ENCODE data around the gene AJAP1.

- TF ChIP-seq SP1 (IDR thresholded peaks at IDR 0.05) (no peak), PKNOX1 (IDR thresholded peaks at IDR 0.05) (no peak), BHLHE40 (IDR thresholded peaks at IDR 0.05; ENCODE audit: borderline replicate concordance) (no peak), NFRKB (IDR thresholded peaks at IDR 0.05) (no peak), ZNF384 (IDR thresholded peaks at IDR 0.05) (no peak), FOXK2 (IDR thresholded peaks at IDR 0.05) (no peak), ARNT (IDR thresholded peaks at IDR 0.05) (no peak), CTBP1 (IDR thresholded peaks at IDR 0.05; ENCODE audit: borderline replicate concordance) (no peak), FOXA1 (IDR thresholded peaks at IDR 0.05) (no peak), FOXM1 (IDR thresholded peaks at IDR 0.05; ENCODE audit: borderline replicate concordance) (no peak)
Measured at GRCh38 chr1:4678066-4678717, 23.8 kb downstream of the AJAP1 start.

All from HEK293T (cell line).